Pancreas (tissue), 10 donors: ENCODE data around the gene PLLP. TPM values are rescaled to one million over a fixed set of nuclear protein-coding genes. Genes with fewer than 3 reads are reported as not detected.

Experiments used
- ATAC-seq, 4 donors: fragments of 200-7000 bp; cut with Tn5 transposase; one replicate each; pipeline versions ENCODE4 v1.8.0 to v1.9.1; 2020; ENCODE audit warnings: mild to moderate bottlenecking in 4 of 4, moderate library complexity in 4 of 4
- DNase-seq, 6 donors: peaks; one replicate each; pipeline ENCODE4 v3.0.0-alpha.2; 2020
- FAIRE-seq: peaks from 2 replicates; lab custom pipeline; 2012; peaks lifted over from hg19 to GRCh38; lab: Jason Lieb, UNC
- H3K27ac ChIP-seq, 4 donors: fragments of 200-600 bp; sonication (generic); 1 replicate in 3 of 4; 2 replicates in 1 of 4; pipeline versions ENCODE4 v1.5.0 to v1.8.0; 2020
- H3K27me3 ChIP-seq, 4 donors: fragments of 200-600 bp; one replicate each; pipeline ENCODE4 v1.8.0; 2021
- H3K36me3 ChIP-seq, 3 donors: fragments of 200-600 bp; sonication (generic) in 1 of 3; one replicate each; pipeline versions ENCODE4 v1.5.0 to v1.8.0; 2020 to 2021
- H3K4me1 ChIP-seq, 3 donors: fragments of 200-600 bp; one replicate each; pipeline ENCODE4 v1.8.0; 2021
- H3K4me3 ChIP-seq, 4 donors: fragments of 200-600 bp; sonication (generic) in 2 of 4; one replicate each; pipeline versions ENCODE4 v1.5.0 to v1.8.0; 2020 to 2021
- H3K9me3 ChIP-seq, 4 donors: fragments of 200-600 bp; one replicate each; pipeline ENCODE4 v1.8.0; 2021
- CTCF ChIP-seq, 4 donors: fragments of 200-600 bp; sonication (generic) in 3 of 4; IDR thresholded peaks; one replicate each; pipeline versions ENCODE4 v1.5.0 to v1.8.0; 2021; ENCODE audit warnings: antibody characterized with exemption in 4 of 4
- WGBS, 2 donors: extraction: QIAGEN DNeasy Blood & Tissue Kit; methylation state at CpG; one replicate each; pipeline ENCODE4 v1.1.7; 2013; 5-methylcytosine and 5-hydroxymethylcytosine counted together
- intact Hi-C, 3 donors: fragments of 100-400 bp; cut with DNase I; formaldehyde crosslinking; loops; one replicate each; pipeline versions ENCODE4 v1.11.1 to v1.14.2; 2022
- polyA plus RNA-seq, 2 donors: library from polyadenylated mRNA; stranded (reverse); fragments of 200-250 nt; gene quantifications; one replicate each; pipeline ENCODE4 v1.2.3, GENCODE V29; 2013
- total RNA-seq, 6 donors: library from RNA; stranded (reverse); fragmentation: NEBNext Ultra II Directional in 4 of 6; extraction: Animal tissue kit (Norgen Biotek cat#: 25700) in 4 of 6; gene quantifications; one replicate each; pipeline versions ENCODE4 v1.2.1 to v1.2.4, GENCODE V29; 2021 to 2023
- donor health status: healthy with polysubstance abuse.
- donor health status: DM: no; HTN: no; CAD: no; lungs with moderate emphysema.
- donor health status: DM: no; HTN: no; CAD: no.
- donor health status: control.
- donor health status: control.
- donor health status: Bipolar disorder and iron deficiency.
- donor health status: DM: yes; HTN: yes; CAD: no.
- donor health status: DM: no; HTN: no; CAD: no.
- donor health status: DM: no; HTN: no; CAD: no.
- donor health status: DM: yes; HTN: yes; CAD: no.

The PLLP gene
- total and polyA plus RNA-seq, 8 donors, result 10.8 to 34.3 (median 24.1) TPM

- FAIRE-seq, result no peak
- intact Hi-C loops, result no loop called here
- 64 to 75% methylated on average over 18 of the region's 18 CpGs for WGBS, 2 donors
- peak in 2 of 6 donors; percentile 55 to 65 for DNase-seq
- H3K27me3 ChIP-seq, result no peaks in the 10 kb centered on the region
- H3K36me3 ChIP-seq, result no peaks in the 10 kb centered on the region
- no peak overlapping the region for H3K4me3 ChIP-seq
- TF ChIP-seq CTCF (IDR thresholded peaks at IDR 0.05), result no peak
- ATAC-seq, result no peak
- no peaks in the 10 kb centered on the region for H3K9me3 ChIP-seq
- H3K27ac ChIP-seq, result peak overlapping the region; percentile 26 to 49 (median 38)
- H3K4me1 ChIP-seq, result peaks cover 42 to 50% (median 49%) of the 10 kb centered on the region in 3 donors
These were observed 20.7 kb downstream of the PLLP start for GRCh38 chr16:57263541-57264351.

- DNase-seq (peak in 3 of 6 donors; percentile 46 to 58 (median 54)), ATAC-seq (no peak), FAIRE-seq (no peak)
- H3K27me3 ChIP-seq, result no peaks in the 10 kb centered on the region
- TF ChIP-seq CTCF (IDR thresholded peaks at IDR 0.05), result no peak
- H3K36me3 ChIP-seq, result no peaks in the 10 kb centered on the region
- H3K4me3 ChIP-seq, result no peak overlapping the region
- H3K9me3 ChIP-seq, result no peaks in the 10 kb centered on the region
- H3K27ac ChIP-seq, result peak overlapping the region; percentile 5 to 46 (median 28)
- WGBS, 2 donors, result 57 to 60% methylated on average over 17 of the region's 17 CpGs
- H3K4me1 ChIP-seq, result peaks cover 35 to 43% (median 43%) of the 10 kb centered on the region in 3 donors
- intact Hi-C loops, result no loop called here
These were observed 21.5 kb downstream of the PLLP start for GRCh38 chr16:57262841-57263540.

- DNase-seq, result peak in 2 of 6 donors; percentile 1 to 31
- WGBS, 2 donors, result 94% methylated on average over 9 of the region's 9 CpGs
- Histone ChIP-seq H3K36me3 (peaks cover 0 to 8% (median 0%) of the 10 kb centered on the region in 3 donors), H3K27me3 (no peaks in the 10 kb centered on the region), H3K27ac (no peak overlapping the region), H3K9me3 (no peaks in the 10 kb centered on the region), H3K4me3 (no peak overlapping the region), H3K4me1 (peaks cover 24 to 33% (median 31%) of the 10 kb centered on the region in 3 donors)
- ATAC-seq, result no peak
- intact Hi-C loops, result no loop called here
- FAIRE-seq, result no peak
- TF ChIP-seq CTCF (IDR thresholded peaks at IDR 0.05), result no peak
These were observed 22.7 kb downstream of the PLLP start for GRCh38 chr16:57261806-57262205.

- peaks cover 0 to 22% (median 5%) of the 10 kb centered on the region in 3 donors for H3K36me3 ChIP-seq
- peak in 3 of 6 donors; percentile 0 to 47 (median 7) for DNase-seq
- no peak overlapping the region for H3K4me3 ChIP-seq
- no peaks in the 10 kb centered on the region for H3K9me3 ChIP-seq
- no peaks in the 10 kb centered on the region for H3K27me3 ChIP-seq
- H3K27ac ChIP-seq, result peak overlapping the region in 1 of 4 donors; percentile 19
- FAIRE-seq, result no peak
- no peak for ATAC-seq
- no peak for TF ChIP-seq CTCF (IDR thresholded peaks at IDR 0.05)
- 80 to 82% methylated on average over 16 of the region's 16 CpGs for WGBS, 2 donors
- intact Hi-C loops, result no loop called here
- peaks cover 10 to 24% (median 22%) of the 10 kb centered on the region in 3 donors for H3K4me1 ChIP-seq
These were observed 24.1 kb downstream of the PLLP start for GRCh38 chr16:57260294-57260929.
